Muscle layer of duodenum (tissue), 2 donors: ENCODE data around the gene IL18RAP.

Source experiments
- H3K27ac ChIP-seq: one replicate; pipeline ENCODE4 v1.7.0; 2013; ENCODE audit warnings: mild to moderate bottlenecking, low read length
- H3K27me3 ChIP-seq: one replicate; pipeline ENCODE4 v1.7.0; 2013; ENCODE audit warnings: low read depth, mild to moderate bottlenecking, control low read depth, low read length
- H3K36me3 ChIP-seq, 2 donors: one replicate each; pipeline ENCODE4 v1.7.0; 2013; ENCODE audit warnings: low read length in 2 of 2, control low read depth in 1 of 2, mild to moderate bottlenecking in 1 of 2; ENCODE audit not compliant: insufficient read depth in 2 of 2, control insufficient read depth in 1 of 2
- H3K4me1 ChIP-seq, 2 donors: one replicate each; pipeline ENCODE4 v1.7.0; 2013; ENCODE audit warnings: low read length in 2 of 2, mild to moderate bottlenecking in 2 of 2, control low read depth in 1 of 2, moderate library complexity in 1 of 2; ENCODE audit not compliant: insufficient read depth in 2 of 2, control insufficient read depth in 1 of 2
- H3K4me3 ChIP-seq, 2 donors: one replicate each; pipeline ENCODE4 v1.7.0; 2013; ENCODE audit warnings: low read length in 2 of 2, low read depth in 1 of 2, mild to moderate bottlenecking in 1 of 2
- H3K9me3 ChIP-seq, 2 donors: one replicate each; pipeline ENCODE4 v1.7.0; 2013; ENCODE audit warnings: low read length in 2 of 2, control low read depth in 1 of 2, mild to moderate bottlenecking in 1 of 2; ENCODE audit not compliant: control insufficient read depth in 1 of 2
- donor health status: healthy.

The IL18RAP gene

DNA sequence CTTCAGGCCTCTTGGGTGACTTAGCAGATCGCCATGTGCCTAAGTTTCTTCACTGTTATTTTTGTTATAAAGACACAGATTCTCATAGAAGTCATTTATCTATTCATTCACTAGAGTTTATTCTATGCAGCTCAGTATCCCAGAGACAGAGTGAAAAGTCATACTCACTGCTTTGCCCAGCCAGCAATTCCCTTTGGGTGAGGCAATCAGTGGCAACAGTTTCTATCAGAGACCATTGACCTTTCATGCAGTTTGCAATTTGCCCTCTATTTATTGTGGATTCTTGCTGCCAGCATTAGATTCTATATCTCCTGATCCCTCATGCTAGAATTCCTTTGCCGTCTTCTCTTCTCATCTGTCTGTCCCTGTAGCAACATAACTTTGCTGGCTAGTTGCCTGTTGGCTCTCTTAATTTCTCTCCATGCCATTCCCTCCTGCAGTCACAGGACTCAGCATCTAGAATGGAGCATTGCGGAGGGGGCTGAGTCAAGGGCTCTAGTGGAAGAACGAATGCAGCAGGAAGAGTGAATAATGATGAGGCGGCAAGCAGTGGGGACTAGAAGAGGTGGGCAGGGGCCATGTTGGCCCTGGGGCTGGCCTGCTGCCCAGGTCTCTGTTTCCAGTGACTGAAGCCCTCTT lies 62.3 kb downstream of the IL18RAP start:
- H3K4me3 ChIP-seq: no peak overlapping the region
- H3K36me3 ChIP-seq: no peaks in the 10 kb centered on the region
- H3K27ac ChIP-seq: no peak overlapping the region
- H3K4me1 ChIP-seq: no peaks in the 10 kb centered on the region
- H3K9me3 ChIP-seq: no peaks in the 10 kb centered on the region
- H3K27me3 ChIP-seq: no peaks in the 10 kb centered on the region

DNA sequence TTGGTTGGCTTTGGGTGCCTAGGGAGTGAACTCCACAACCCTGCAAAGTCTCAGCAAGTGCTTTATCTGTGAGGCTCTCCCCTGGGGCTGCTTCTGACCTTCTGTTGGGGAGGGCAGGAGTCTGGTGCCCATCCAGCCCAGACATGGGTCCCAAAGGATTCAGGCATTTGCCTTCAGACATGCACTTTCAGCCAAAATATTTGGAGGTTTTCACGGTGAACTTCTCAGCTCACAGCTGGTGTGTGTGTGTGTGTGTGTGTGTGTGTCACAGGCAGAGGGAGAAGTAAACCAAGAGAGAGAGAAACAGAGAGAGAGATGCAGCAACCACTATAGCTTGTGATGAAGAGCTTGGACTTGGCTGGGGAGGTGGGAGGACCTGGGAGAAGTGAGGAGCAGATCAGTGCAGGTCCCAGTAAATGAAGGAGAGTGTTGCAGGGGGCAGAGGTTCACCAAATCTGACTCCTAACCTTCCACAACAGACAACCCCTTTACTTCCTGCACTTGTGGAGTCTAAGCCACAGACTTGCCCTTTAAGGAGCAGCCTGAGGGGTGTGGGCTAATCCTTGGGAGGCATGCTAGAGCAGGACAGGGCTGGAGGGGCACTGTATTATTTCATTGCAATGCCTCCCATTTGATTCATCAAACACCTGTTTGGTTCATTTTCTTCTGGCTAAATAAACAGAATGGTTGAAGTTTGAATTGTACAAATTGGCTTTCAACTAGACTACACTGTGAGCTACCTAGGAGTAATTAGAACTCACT lies 64.2 kb downstream of the IL18RAP start:
- Histone ChIP-seq H3K36me3 (no peaks in the 10 kb centered on the region), H3K4me3 (no peak overlapping the region), H3K9me3 (no peaks in the 10 kb centered on the region), H3K27me3 (no peaks in the 10 kb centered on the region), H3K4me1 (no peaks in the 10 kb centered on the region), H3K27ac (no peak overlapping the region)

DNA sequence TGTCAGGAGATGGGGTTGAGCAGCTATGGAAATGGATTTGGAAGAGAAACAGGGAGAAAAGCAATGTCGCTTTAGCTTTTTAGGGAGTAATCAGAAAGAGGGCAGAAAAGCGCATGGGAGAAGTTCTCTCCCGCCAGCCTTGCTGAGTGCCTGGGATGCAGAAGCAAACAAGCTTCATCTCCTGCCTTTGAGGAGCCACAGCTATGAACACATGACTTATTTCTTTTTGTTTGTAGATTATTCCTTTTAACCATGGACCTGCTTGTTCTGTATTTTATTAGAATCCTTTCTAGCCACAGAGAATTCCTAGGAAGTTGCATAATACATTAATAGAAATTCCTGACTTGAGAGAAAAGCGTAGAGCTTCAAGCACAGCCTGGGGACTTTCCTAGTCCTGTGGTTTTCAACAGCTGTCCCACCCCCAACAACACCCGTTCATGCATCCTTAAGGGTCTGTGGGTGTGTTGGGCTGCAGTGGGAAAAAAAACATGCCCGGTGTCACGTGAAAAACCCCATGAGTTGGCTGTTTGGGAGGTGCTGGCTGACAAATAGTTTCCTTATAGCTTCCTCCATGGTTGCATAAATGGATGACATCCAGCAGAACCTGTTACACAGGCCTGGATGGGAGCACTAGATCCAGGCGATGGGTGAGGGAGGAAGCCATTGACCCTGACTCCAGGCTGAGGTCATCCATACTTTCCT lies 65.0 kb downstream of the IL18RAP start:
- Histone ChIP-seq H3K4me1 (no peaks in the 10 kb centered on the region), H3K36me3 (no peaks in the 10 kb centered on the region), H3K27ac (no peak overlapping the region), H3K9me3 (no peaks in the 10 kb centered on the region), H3K27me3 (no peaks in the 10 kb centered on the region), H3K4me3 (no peak overlapping the region)

DNA sequence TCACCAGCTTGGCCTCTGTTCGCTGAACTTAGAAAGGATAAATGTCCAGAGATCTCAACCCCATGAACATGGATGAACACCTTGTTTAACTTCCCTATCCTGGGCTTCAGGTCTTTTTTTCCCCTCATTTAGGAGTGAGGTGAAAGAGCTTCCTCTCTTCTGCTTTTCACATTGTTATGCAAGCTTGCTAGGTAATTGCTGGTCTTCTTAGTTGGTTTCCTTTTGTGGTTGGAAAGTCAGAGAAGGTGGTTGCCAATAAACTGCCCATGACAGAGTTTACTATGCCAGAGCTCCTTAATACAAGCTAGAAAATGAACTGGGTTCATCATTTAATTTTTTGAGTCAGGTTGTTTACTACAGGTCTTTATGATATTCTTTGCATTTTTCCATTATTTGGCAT lies 66.7 kb downstream of the IL18RAP start:
- H3K36me3 ChIP-seq: no peaks in the 10 kb centered on the region
- H3K9me3 ChIP-seq: no peaks in the 10 kb centered on the region
- H3K27ac ChIP-seq: no peak overlapping the region
- no peaks in the 10 kb centered on the region for H3K27me3 ChIP-seq
- H3K4me1 ChIP-seq: no peaks in the 10 kb centered on the region
- no peak overlapping the region for H3K4me3 ChIP-seq

DNA sequence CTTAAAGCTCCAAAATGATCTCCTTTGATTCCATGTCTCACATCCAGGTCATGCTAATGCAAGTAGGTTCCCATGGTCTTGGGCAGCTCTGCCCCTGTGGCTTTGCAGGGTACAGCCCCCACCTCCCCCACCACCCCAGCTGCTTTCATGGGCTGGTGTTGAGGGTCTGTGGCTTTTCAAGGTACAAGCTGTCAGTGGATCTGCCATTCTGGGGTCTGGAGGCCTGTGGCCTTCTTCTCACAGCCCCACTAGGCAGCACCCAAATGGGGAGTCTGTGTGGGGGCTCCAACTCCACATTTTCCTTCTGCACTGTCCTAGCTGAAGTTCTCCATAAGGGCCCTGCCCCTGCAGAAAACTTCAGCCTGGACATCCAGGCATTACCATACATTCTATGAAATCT lies 69.0 kb downstream of the IL18RAP start:
- Histone ChIP-seq H3K4me3 (no peak overlapping the region), H3K27ac (no peak overlapping the region), H3K27me3 (no peaks in the 10 kb centered on the region), H3K36me3 (no peaks in the 10 kb centered on the region), H3K4me1 (no peaks in the 10 kb centered on the region), H3K9me3 (no peaks in the 10 kb centered on the region)

DNA sequence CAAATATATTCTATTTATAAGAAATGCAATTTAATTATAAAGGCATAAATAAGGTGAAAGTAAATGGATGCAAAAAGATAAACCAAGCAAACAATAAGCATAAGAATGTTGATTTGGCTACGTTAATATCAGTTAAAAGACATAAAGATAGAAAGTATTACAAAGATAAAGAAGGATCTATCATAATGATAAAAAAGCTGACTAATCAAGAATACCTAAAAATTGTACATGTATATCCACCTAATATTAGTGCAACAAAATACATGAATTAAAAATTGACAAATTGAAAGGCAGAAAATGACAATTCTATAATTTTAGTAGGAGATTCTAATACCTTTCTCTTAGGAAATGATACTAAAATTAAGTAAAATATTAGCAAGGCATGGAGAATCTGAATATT lies 71.6 kb downstream of the IL18RAP start:
- Histone ChIP-seq H3K36me3 (no peaks in the 10 kb centered on the region), H3K27me3 (no peaks in the 10 kb centered on the region), H3K4me3 (no peak overlapping the region), H3K9me3 (no peaks in the 10 kb centered on the region), H3K4me1 (no peaks in the 10 kb centered on the region), H3K27ac (no peak overlapping the region)

DNA sequence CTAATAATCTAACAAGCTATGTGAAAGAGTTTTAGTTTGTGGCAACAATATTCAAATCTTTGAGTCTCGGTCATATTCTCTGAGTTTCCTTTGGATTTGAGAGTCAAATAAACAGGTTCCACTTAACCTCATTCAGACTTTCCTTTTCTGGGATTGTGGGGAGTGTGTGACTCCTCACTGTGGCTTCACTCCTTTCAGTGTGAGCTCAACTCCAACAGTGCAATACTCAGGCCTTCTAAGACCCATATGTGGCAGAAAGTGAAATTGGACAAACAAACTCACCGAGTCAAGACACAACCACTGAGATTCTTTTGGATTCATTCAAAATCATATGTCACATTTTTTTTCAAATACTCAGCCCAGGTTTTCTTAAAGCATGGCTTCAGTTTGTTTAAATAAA lies 75.5 kb downstream of the IL18RAP start:
- no peak overlapping the region for H3K27ac ChIP-seq
- no peak overlapping the region for H3K4me3 ChIP-seq
- no peaks in the 10 kb centered on the region for H3K36me3 ChIP-seq
- H3K4me1 ChIP-seq: no peaks in the 10 kb centered on the region
- H3K27me3 ChIP-seq: no peaks in the 10 kb centered on the region
- no peaks in the 10 kb centered on the region for H3K9me3 ChIP-seq

DNA sequence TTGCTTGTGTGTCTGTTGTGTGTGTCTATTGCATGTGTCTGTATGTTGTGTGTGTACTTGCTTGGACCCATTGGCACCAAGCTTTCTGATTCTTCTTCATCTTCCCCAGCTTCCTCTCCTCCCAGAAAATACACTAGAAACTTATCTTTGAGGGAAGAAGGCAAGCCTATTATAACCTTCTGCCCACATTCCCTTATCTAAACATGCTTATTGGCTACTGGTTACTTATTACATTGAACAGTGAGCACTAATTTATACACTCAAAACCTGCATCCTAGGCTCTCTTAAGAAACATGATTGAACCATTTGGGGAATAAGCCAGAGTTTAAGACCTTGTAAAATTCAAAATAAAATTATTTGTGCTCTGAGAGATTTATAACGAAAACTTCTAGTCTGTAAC lies 76.6 kb downstream of the IL18RAP start:
- H3K4me3 ChIP-seq: no peak overlapping the region
- no peaks in the 10 kb centered on the region for H3K27me3 ChIP-seq
- H3K4me1 ChIP-seq: no peaks in the 10 kb centered on the region
- no peak overlapping the region for H3K27ac ChIP-seq
- H3K36me3 ChIP-seq: no peaks in the 10 kb centered on the region
- H3K9me3 ChIP-seq: no peaks in the 10 kb centered on the region
